HEK293T (cell line): ENCODE data around the gene SIRT7.

Experiments used
- CTCF ChIA-PET: fragments of 350-600 bp; formaldehyde crosslinking; extraction: SDS; loops from one replicate; lab custom pipeline; 2021; ENCODE audit warnings: antibody characterized with exemption, inconsistent platforms; lab: Yijun Ruan, JAX
- POLR2A ChIA-PET: fragments of 350-600 bp; formaldehyde crosslinking; extraction: SDS; loops from one replicate; lab custom pipeline; 2020; ENCODE audit warnings: antibody characterized with exemption, inconsistent platforms; lab: Yijun Ruan, JAX
- DNase-seq: peaks from one replicate; pipeline ENCODE4 v3.0.0; 2012; ENCODE audit warnings: mixed read lengths; ENCODE audit errors: extremely low spot score
- ARNT ChIP-seq: fragments of 450-650 bp; IDR thresholded peaks from 2 replicates; pipeline ENCODE4 v1.6.1; 2017; ENCODE audit warnings: mild to moderate bottlenecking
- BHLHE40 ChIP-seq: fragments of 450-650 bp; IDR thresholded peaks from 2 replicates; pipeline ENCODE4 v1.6.1; 2016; ENCODE audit warnings: mild to moderate bottlenecking, moderate library complexity, borderline replicate concordance
- CTBP1 ChIP-seq: fragments of 450-650 bp; IDR thresholded peaks from 2 replicates; pipeline ENCODE4 v1.6.1; 2016; ENCODE audit warnings: borderline replicate concordance
- ELF4 ChIP-seq: fragments of 450-650 bp; IDR thresholded peaks from 2 replicates; pipeline ENCODE4 v1.6.1; 2017; ENCODE audit warnings: antibody characterized with exemption
- FOXA1 ChIP-seq: fragments of 450-650 bp; IDR thresholded peaks from 2 replicates; pipeline ENCODE4 v1.6.1; 2016; ENCODE audit warnings: mild to moderate bottlenecking
- FOXK2 ChIP-seq: fragments of 450-650 bp; IDR thresholded peaks from 2 replicates; pipeline ENCODE4 v1.6.1; 2016; ENCODE audit warnings: mild to moderate bottlenecking
- FOXM1 ChIP-seq: fragments of 450-650 bp; IDR thresholded peaks from 2 replicates; pipeline ENCODE4 v1.6.1; 2017; ENCODE audit warnings: mild to moderate bottlenecking, borderline replicate concordance
- HDGF ChIP-seq: fragments of 450-650 bp; IDR thresholded peaks from 2 replicates; pipeline ENCODE4 v1.6.1; 2017; ENCODE audit warnings: antibody characterized with exemption, borderline replicate concordance
- L3MBTL2 ChIP-seq: fragments of 450-650 bp; conservative IDR thresholded peaks from 2 replicates; pipeline ENCODE4 v1.6.1; 2016; ENCODE audit warnings: mild to moderate bottlenecking
- LEF1 ChIP-seq: fragments of 450-650 bp; IDR thresholded peaks from 2 replicates; pipeline ENCODE4 v1.6.1; 2017; ENCODE audit warnings: mild to moderate bottlenecking, borderline replicate concordance
- NFRKB ChIP-seq: fragments of 450-650 bp; IDR thresholded peaks from 2 replicates; pipeline ENCODE4 v1.6.1; 2016; ENCODE audit warnings: mild to moderate bottlenecking, moderate library complexity
- PKNOX1 ChIP-seq: fragments of 450-650 bp; IDR thresholded peaks from 2 replicates; pipeline ENCODE4 v1.6.1; 2016
- SP1 ChIP-seq: fragments of 450-650 bp; IDR thresholded peaks from 2 replicates; pipeline ENCODE4 v1.6.1; 2017
- SUZ12 ChIP-seq: fragments of 450-650 bp; IDR thresholded peaks from 2 replicates; pipeline ENCODE4 v1.6.1; 2016; ENCODE audit warnings: mild to moderate bottlenecking
- TARDBP ChIP-seq: fragments of 450-650 bp; IDR thresholded peaks from 2 replicates; pipeline ENCODE4 v1.6.1; 2016
- ZNF384 ChIP-seq: fragments of 450-650 bp; IDR thresholded peaks from 2 replicates; pipeline ENCODE4 v1.6.1; 2016

Gene SIRT7

DNA sequence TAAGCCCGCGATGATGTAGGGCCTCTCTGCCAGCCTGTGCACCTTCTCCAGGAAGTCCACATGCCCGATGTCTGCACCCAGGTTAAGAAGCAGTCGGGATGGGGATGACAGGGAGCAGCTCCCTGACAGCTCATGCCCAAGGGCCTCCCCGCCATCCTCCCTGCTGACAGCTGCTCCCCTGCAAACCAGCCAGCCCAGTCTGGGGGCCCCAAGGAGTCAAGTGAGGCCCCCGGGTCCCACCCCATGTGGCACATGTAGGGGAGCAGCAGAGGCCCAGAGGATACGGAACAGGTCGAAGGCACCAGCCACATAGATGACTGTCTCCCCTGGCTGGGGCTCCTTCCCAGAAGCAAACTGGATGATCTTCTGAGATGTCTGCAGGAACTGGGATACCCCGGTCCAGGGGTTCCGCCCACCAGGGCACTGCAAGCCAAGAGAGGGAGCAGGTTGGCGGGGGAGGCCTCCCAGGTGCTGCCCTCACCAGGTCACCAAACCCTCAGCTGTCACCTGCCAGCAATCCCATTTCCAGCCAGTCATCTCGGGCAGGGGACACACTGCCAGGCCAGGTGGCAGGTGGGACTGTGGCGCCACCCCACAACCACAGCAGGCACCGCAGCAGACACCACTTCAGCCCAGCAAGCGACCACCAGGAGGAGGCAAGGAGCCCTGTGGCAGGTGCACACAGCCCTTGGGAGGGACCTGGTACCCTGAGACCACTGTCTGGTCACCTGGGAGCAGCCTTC is 11.3 kb downstream of the SIRT7 start:
- ChIA-PET POLR2A (no interaction called here), CTCF (interaction anchor here (0.6 kb wide), 1 partner anchor 89 kb away, joined by 3 read pairs; no protein-coding TSS in a partner anchor)
- TF ChIP-seq ELF4 (no peak), TARDBP (no peak), FOXM1 (no peak), SP1 (no peak), FOXA1 (no peak), L3MBTL2 (no peak), LEF1 (no peak), PKNOX1 (no peak), BHLHE40 (no peak), NFRKB (no peak), SUZ12 (no peak), HDGF (no peak), CTBP1 (no peak), FOXK2 (no peak), ARNT (no peak), ZNF384 (no peak)
- DNase-seq = no peak

DNA sequence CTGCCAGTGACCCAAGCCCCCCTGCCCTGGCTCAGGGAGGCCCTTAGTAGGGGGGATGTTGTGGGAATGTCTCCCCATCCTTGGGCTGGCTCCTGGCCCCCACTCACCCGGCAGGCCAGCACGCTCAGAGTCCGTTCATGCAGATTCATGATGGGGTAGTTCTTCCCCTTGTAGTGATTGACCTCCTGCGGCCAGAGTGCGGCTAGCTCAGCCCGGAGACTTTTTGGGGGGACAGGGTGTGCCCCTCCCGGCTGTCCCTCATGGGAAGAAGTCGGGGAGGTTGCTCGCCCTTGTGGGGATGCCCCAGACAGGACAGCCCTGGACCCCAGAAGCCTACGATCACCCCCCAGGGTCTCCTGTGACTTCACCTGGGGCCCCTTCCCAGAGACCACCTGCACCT is 12.0 kb downstream of the SIRT7 start:
- ChIA-PET POLR2A (interaction anchor here (0.7 kb wide), 1 partner anchor 14 kb away, joined by 3 read pairs; no protein-coding TSS in a partner anchor), CTCF (interaction anchor here (0.6 kb wide), 1 partner anchor 21 kb away, joined by 3 read pairs; no protein-coding TSS in a partner anchor)
- TF ChIP-seq FOXM1 (no peak), L3MBTL2 (no peak), FOXK2 (no peak), TARDBP (no peak), PKNOX1 (no peak), LEF1 (no peak), ZNF384 (no peak), FOXA1 (no peak), BHLHE40 (no peak), ARNT (no peak), NFRKB (no peak), ELF4 (no peak)

DNA sequence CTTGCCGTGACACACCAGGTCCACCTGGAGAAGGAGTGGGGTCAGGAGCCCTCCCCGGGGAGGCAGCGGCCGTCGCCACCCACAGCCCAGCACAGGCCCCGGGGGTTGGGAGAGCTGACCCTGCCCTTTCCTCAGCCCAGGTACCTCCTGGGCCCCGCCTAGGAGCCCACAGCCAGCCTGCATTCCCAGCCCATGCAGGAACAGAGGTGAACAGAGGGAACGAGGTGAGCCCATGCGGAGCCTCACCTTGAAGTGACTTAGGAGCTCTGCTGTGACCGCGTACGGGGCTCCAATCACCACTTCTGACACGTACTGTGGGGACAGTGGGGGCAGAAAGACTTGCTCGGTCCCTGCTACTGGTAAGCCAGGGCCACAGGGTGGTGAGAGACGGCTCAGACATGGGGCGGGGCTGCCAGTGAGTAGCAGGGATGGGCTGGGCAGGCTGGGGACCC is 12.5 kb downstream of the SIRT7 start:
- POLR2A ChIA-PET = interaction anchor here (0.7 kb wide), 1 partner anchor 13 kb away, joined by 3 read pairs; no protein-coding TSS in a partner anchor

More for the DNA sequence above, 12.0 kb downstream of the SIRT7 start:
- DNase-seq = no peak

DNA sequence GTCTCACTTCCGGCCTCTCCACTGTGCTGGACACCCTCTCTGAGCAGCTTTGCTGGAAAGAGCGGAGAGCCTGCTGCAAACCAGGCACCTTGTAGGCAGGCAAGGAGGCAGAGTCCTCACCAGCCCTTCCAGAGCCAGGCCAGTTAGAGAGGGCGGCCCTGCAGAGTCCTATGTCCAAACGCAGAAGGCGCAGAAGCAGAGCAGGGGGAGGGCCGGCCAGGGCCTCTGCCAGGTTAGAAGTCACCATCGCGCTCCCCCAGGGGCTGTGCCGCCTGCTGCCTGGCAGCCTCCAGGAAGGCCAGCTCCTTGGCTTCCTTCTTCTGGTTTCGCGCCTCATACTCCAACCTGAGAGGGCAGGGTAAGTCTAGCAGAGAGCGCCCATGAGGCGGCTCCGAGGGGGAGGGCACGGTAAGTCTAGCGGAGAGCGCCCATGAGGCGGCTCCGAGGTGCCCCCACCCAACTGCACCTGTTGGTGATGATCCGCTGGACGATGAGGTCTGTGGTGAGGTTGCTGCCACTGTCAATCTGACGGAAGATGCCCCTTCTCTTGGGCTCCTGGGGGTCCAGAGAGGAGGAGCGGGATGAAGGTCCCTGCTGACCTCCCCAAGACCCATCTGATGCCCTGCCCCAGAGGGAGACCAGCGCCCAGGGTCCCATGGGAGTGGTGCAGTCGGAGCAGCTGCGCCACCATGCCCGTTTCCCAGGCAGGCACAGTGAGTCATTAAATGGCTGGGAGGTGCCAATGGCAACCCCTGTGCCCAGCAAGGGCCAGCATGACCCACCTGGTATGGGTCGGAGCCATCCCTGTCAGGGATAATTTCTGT is 13.2 kb downstream of the SIRT7 start:
- no peak for DNase-seq
- TF ChIP-seq PKNOX1 (no peak), FOXA1 (no peak), LEF1 (no peak), BHLHE40 (no peak), ARNT (no peak), FOXM1 (no peak), SUZ12 (no peak), L3MBTL2 (no peak), ELF4 (no peak), CTBP1 (no peak), SP1 (no peak), FOXK2 (no peak), NFRKB (no peak), HDGF (no peak), ZNF384 (no peak), TARDBP (no peak)
- ChIA-PET CTCF (no interaction called here), POLR2A (no interaction called here)

More for the DNA sequence above, 12.5 kb downstream of the SIRT7 start:
- no peak for TF ChIP-seq ELF4
- TF ChIP-seq SUZ12 = no peak
- no peak for TF ChIP-seq CTBP1
- no peak for TF ChIP-seq PKNOX1
- TF ChIP-seq FOXA1 = no peak
- TF ChIP-seq HDGF = no peak
- no peak for TF ChIP-seq FOXM1
- no peak for TF ChIP-seq FOXK2
- DNase-seq = no peak
- CTCF ChIA-PET = interaction anchor here (0.6 kb wide), 1 partner anchor 21 kb away, joined by 3 read pairs; no protein-coding TSS in a partner anchor
